Endothelial cell of umbilical vein (primary cell): Measurements from ENCODE around the gene PDLIM3.

Experiments
- CTCF ChIP-seq, 2 donors: IDR thresholded peaks; 1 replicate in 1 of 2; 2 replicates in 1 of 2; pipeline ENCODE4 v1.5.1; 2011; ENCODE audit warnings: low read length in 2 of 2, mild to moderate bottlenecking in 2 of 2, moderate library complexity in 2 of 2, control low read depth in 1 of 2, inconsistent platforms in 1 of 2, low read depth in 1 of 2; ENCODE audit not compliant: insufficient read depth in 1 of 2; ENCODE audit errors: extremely low read depth in 1 of 2
- EZH2 ChIP-seq: IDR thresholded peaks from 2 replicates; pipeline ENCODE4 v1.6.1; 2012; ENCODE audit warnings: borderline replicate concordance, low read depth, mild to moderate bottlenecking, moderate library complexity, low read length, inconsistent platforms; ENCODE audit not compliant: severe bottlenecking
- FOS ChIP-seq: IDR thresholded peaks from 2 replicates; pipeline ENCODE4 v1.6.1; 2011; ENCODE audit warnings: mild to moderate bottlenecking, low read length, moderate library complexity, borderline replicate concordance; ENCODE audit not compliant: insufficient read depth
- GATA2 ChIP-seq: IDR thresholded peaks from 2 replicates; pipeline ENCODE4 v1.7.0; 2011; ENCODE audit warnings: low read depth, mild to moderate bottlenecking, moderate library complexity, mixed read lengths, low read length; ENCODE audit not compliant: insufficient read length, insufficient read depth
- JUN ChIP-seq: IDR thresholded peaks from 2 replicates; pipeline ENCODE4 v1.6.1; 2011; ENCODE audit warnings: borderline replicate concordance, low read depth; ENCODE audit not compliant: insufficient read length, insufficient read depth
- MAX ChIP-seq: IDR thresholded peaks from 2 replicates; pipeline ENCODE4 v1.6.1; 2011; ENCODE audit not compliant: insufficient read depth, insufficient read length
- MYC ChIP-seq: IDR thresholded peaks from one replicate; pipeline ENCODE4 v1.6.1; 2011; ENCODE audit warnings: mild to moderate bottlenecking, low read depth, low read length
- POLR2A ChIP-seq: IDR thresholded peaks from 2 replicates; pipeline ENCODE4 v1.6.1; 2012; ENCODE audit warnings: low read depth, mild to moderate bottlenecking, control low read depth, low read length
- POLR2AphosphoS5 ChIP-seq: IDR thresholded peaks from 2 replicates; pipeline ENCODE4 v1.6.1; 2012; ENCODE audit warnings: low read depth, mild to moderate bottlenecking, control low read depth, low read length, moderate library complexity; ENCODE audit not compliant: insufficient read depth

GRCh38 chr4:185471235-185472102 is 63.8 kb downstream of the PDLIM3 start, which contains the start of gene CCDC110:
- TF ChIP-seq CTCF (IDR thresholded peaks at IDR 0.05; ENCODE audit: extremely low read depth in 1 of 2, insufficient read depth in 1 of 2, low read depth in 1 of 2, low read length in 2 of 2), result peak; percentile 32 to 57
- TF ChIP-seq POLR2A, result no peak
- no peak for TF ChIP-seq EZH2
- peak; percentile 27 for TF ChIP-seq FOS
- TF ChIP-seq POLR2AphosphoS5, result peak; percentile 12
- TF ChIP-seq MAX, result no peak
- TF ChIP-seq JUN, result no peak
- TF ChIP-seq MYC, result no peak
- no peak for TF ChIP-seq GATA2
